CD4-positive, CD25-positive, alpha-beta regulatory T cell (primary cell): ENCODE data around the gene NOM1. TPM values are rescaled to one million over a fixed set of nuclear protein-coding genes. Genes with fewer than 3 reads are reported as not detected.
A peak's percentile ranks its signal among the peaks of the same experiment; 100 is the strongest.
"Not testable (repeated sequence)": the region's sequence is repeated elsewhere in the genome, so short reads cannot be mapped to it uniquely, and the experiment has no call there.

Experiments used
- ATAC-seq, 2 donors: fragments of 150-1000 bp; cut with Tn5 transposase; one replicate each; pipeline ENCODE4 v1.10.0; 2021; ENCODE audit warnings: low read depth in 2 of 2, moderate number of reproducible peaks in 2 of 2, moderate library complexity in 1 of 2
- DNase-seq, 3 donors: peaks; one replicate each; pipeline versions ENCODE4 v3.0.0 to v3.0.0-alpha.2; 2012 to 2022; ENCODE audit warnings: mixed read lengths in 1 of 3
- H3K27ac ChIP-seq: one replicate; pipeline ENCODE4 v1.7.0; 2013; ENCODE audit warnings: mild to moderate bottlenecking, low read length; ENCODE audit not compliant: insufficient read depth, poor library complexity, severe bottlenecking
- H3K27me3 ChIP-seq: one replicate; pipeline ENCODE4 v1.7.0; 2013; ENCODE audit warnings: low read length; ENCODE audit not compliant: control insufficient read depth, insufficient read depth
- H3K36me3 ChIP-seq: one replicate; pipeline ENCODE4 v1.7.0; 2013; ENCODE audit warnings: mild to moderate bottlenecking, low read length, moderate library complexity; ENCODE audit not compliant: control insufficient read depth, insufficient read depth
- H3K4me1 ChIP-seq: 2 replicates; pipeline ENCODE4 v1.7.0; 2013; ENCODE audit warnings: mild to moderate bottlenecking, low read length; ENCODE audit not compliant: insufficient read depth, control insufficient read depth, poor library complexity, severe bottlenecking
- H3K4me3 ChIP-seq: one replicate; pipeline ENCODE4 v1.7.0; 2013; ENCODE audit warnings: low read depth, mild to moderate bottlenecking, low read length, moderate library complexity
- H3K9me3 ChIP-seq, 2 experiments: 1 replicate in 1 of 2; 2 replicates in 1 of 2; pipeline ENCODE4 v1.7.0; 2013; ENCODE audit warnings: low read length in 2 of 2, mild to moderate bottlenecking in 1 of 2, moderate library complexity in 1 of 2; ENCODE audit not compliant: control insufficient read depth in 2 of 2
- H3K27ac Mint-ChIP-seq, 3 donors: one replicate each; pipeline ENCODE4 v1.8.0; 2020 to 2022; ENCODE audit warnings: mild to moderate bottlenecking in 3 of 3, mixed read lengths in 3 of 3, moderate library complexity in 2 of 3
- H3K27me3 Mint-ChIP-seq: one replicate; pipeline ENCODE4 v1.8.0; 2022; ENCODE audit warnings: mild to moderate bottlenecking, mixed read lengths
- H3K36me3 Mint-ChIP-seq: one replicate; pipeline ENCODE4 v1.8.0; 2020; ENCODE audit warnings: mixed read lengths
- H3K4me1 Mint-ChIP-seq, 4 donors: one replicate each; pipeline ENCODE4 v1.8.0; 2020 to 2022; ENCODE audit warnings: mixed read lengths in 4 of 4, mild to moderate bottlenecking in 1 of 4
- H3K4me3 Mint-ChIP-seq, 4 donors: one replicate each; pipeline ENCODE4 v1.8.0; 2020 to 2022; ENCODE audit warnings: mild to moderate bottlenecking in 4 of 4, mixed read lengths in 4 of 4, moderate library complexity in 3 of 4
- H3K9me3 Mint-ChIP-seq, 7 donors: one replicate each; pipeline ENCODE4 v1.8.0; 2020 to 2022; ENCODE audit warnings: mixed read lengths in 7 of 7, mild to moderate bottlenecking in 3 of 7, moderate library complexity in 2 of 7
- polyA plus RNA-seq, 4 donors: library from polyadenylated mRNA; unstranded; fragments of 300-500 nt; fragmentation: Illumina TruSeq; gene quantifications; one replicate each; pipeline ENCODE4 v1.2.3, GENCODE V29; 2021
- total RNA-seq: library from RNA; stranded (reverse); gene quantifications from one replicate; pipeline ENCODE4 v1.2.3, GENCODE V29; 2022

The NOM1 gene
- total and polyA plus RNA-seq, 5 donors from 2014 or later = 1.6 to 34.9 (median 3.6) TPM

- H3K4me3 Mint-ChIP-seq = peak overlapping the region in 2 of 4 donors; percentile 33 to 40
- DNase-seq = no peak
These were observed 6.1 kb upstream of the NOM1 start for GRCh38 chr7:156943091-156944041.

DNA sequence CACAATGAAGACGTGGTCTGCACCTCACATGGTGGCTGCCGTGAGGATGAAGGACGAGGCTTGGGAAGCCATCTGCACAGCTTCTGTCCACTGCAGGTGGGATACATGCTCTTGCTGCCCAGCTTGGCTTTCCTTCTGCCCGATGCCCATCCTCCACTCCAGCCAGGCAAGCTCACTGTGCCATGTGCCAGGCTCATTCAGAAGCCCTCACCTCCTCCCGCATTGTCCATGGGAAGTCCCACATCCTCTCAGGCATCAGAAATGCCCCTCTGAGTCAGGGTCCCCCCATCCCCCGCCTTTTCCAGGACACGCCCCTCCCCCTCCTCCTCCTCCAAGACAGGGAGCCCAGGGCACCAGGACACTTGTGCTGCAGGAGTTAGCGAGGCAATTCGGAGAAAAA, 4.6 kb upstream of the NOM1 start:
- H3K4me3 ChIP-seq = no peak overlapping the region
- no peak for ATAC-seq
- H3K36me3 Mint-ChIP-seq = no peaks in the 10 kb centered on the region
- H3K4me1 ChIP-seq = peaks cover 4% of the 10 kb centered on the region
- no peaks in the 10 kb centered on the region for H3K9me3 ChIP-seq
- H3K4me3 Mint-ChIP-seq = no peak overlapping the region
- H3K27me3 ChIP-seq = no peaks in the 10 kb centered on the region
- DNase-seq = no peak
- H3K4me1 Mint-ChIP-seq = no peaks in the 10 kb centered on the region
- H3K27me3 Mint-ChIP-seq = peaks cover 41% of the 10 kb centered on the region
- H3K9me3 Mint-ChIP-seq = peaks cover 0 to 2% (median 0%) of the 10 kb centered on the region in 7 donors
- H3K27ac Mint-ChIP-seq = no peak overlapping the region
- H3K36me3 ChIP-seq = no peaks in the 10 kb centered on the region
- H3K27ac ChIP-seq = no peak overlapping the region

More at GRCh38 chr7:156943091-156944041, 6.1 kb upstream of the NOM1 start:
- no peaks in the 10 kb centered on the region for H3K4me1 Mint-ChIP-seq
- H3K36me3 Mint-ChIP-seq = no peaks in the 10 kb centered on the region
- no peaks in the 10 kb centered on the region for H3K4me1 ChIP-seq
- H3K4me3 ChIP-seq = no peak overlapping the region
- peaks cover 42% of the 10 kb centered on the region for H3K27me3 Mint-ChIP-seq
- H3K9me3 Mint-ChIP-seq = peaks cover 0 to 2% (median 0%) of the 10 kb centered on the region in 7 donors
- H3K27me3 ChIP-seq = no peaks in the 10 kb centered on the region
- peak; percentile 29 to 40 for ATAC-seq
- H3K27ac Mint-ChIP-seq = no peak overlapping the region
- no peaks in the 10 kb centered on the region for H3K36me3 ChIP-seq
- no peaks in the 10 kb centered on the region for H3K9me3 ChIP-seq
- no peak overlapping the region for H3K27ac ChIP-seq

DNA sequence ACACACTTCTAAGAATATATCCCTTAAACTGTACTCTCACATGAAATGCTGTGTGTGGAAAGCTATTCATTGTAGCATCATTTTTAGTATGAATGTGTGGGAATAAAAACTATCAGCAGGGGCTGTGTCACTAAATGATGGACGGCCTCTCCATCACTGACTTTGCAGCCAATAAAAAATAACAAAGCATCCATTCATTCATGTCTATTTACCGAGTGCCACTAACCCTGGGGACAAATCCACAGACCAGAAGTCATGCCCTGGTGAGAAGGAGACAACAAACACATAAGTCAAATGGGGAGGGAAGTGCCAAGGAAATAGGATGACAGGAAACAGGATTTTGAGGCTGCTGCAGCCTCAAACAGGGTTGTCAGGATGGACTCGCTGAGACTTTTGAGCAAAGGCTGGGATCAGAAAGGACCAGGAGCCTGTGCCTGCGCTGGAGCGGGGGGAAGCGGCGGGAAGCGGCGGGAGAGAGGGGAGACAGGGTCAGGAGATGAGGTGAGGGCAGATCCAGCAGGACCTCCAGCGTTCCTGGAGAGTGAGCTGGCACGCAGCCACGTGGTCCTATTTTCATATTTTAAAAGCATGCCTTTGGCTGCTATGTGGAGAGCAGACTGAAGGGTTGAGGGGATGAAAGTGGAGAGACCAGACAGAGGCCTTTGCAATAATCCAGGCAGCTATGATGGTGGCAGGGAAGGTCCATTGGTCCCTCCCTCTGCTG, 2.2 kb upstream of the NOM1 start:
- H3K27me3 Mint-ChIP-seq = peaks cover 38% of the 10 kb centered on the region
- Histone ChIP-seq H3K4me1 (peaks cover 25% of the 10 kb centered on the region), H3K36me3 (peaks cover 1% of the 10 kb centered on the region), H3K27me3 (no peaks in the 10 kb centered on the region), H3K4me3 (no peak overlapping the region), H3K9me3 (no peaks in the 10 kb centered on the region), H3K27ac (no peak overlapping the region)
- ATAC-seq (no peak), DNase-seq (no peak)
- H3K36me3 Mint-ChIP-seq = no peaks in the 10 kb centered on the region
- peaks cover 0 to 2% (median 0%) of the 10 kb centered on the region in 7 donors for H3K9me3 Mint-ChIP-seq
- no peak overlapping the region for H3K27ac Mint-ChIP-seq
- H3K4me3 Mint-ChIP-seq = peak overlapping the region; percentile 63 to 85 (median 69)
- peaks cover 0 to 22% (median 19%) of the 10 kb centered on the region in 4 donors for H3K4me1 Mint-ChIP-seq

GRCh38 chr7:156948361-156948760, 1.2 kb upstream of the NOM1 start:
- H3K4me3 ChIP-seq = no peak overlapping the region

DNA sequence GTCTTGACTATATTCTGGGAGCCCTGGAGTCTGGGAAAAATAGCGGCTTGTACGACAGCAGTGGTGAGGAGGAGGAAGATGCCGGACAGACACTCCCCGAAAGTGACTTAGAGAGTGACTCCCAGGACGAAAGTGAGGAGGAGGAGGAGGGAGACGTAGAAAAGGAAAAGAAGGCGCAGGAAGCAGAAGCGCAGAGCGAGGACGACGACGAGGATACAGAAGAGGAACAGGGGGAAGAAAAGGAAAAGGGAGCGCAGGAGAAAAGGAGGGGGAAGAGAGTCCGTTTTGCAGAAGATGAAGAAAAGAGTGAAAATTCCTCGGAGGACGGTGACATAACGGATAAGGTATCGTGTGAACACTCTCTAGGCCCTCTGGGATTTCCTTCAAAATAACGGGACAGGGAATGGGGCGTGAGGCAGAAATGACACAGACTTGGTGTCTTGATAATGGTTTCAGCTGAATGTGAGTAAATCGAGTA, 908 bp downstream of the NOM1 start:
- ATAC-seq = no peak
- no peak for DNase-seq
- no peaks in the 10 kb centered on the region for H3K9me3 ChIP-seq
- no peak overlapping the region for H3K27ac ChIP-seq
- H3K9me3 Mint-ChIP-seq = peaks cover 0 to 2% (median 0%) of the 10 kb centered on the region in 7 donors
- H3K4me1 ChIP-seq = peaks cover 25% of the 10 kb centered on the region
- peak overlapping the region; percentile 97 to 100 (median 98) for H3K4me3 Mint-ChIP-seq
- peaks cover 18% of the 10 kb centered on the region for H3K36me3 Mint-ChIP-seq
- peaks cover 0 to 41% (median 26%) of the 10 kb centered on the region in 4 donors for H3K4me1 Mint-ChIP-seq
- H3K27me3 Mint-ChIP-seq = peaks cover 18% of the 10 kb centered on the region
- no peaks in the 10 kb centered on the region for H3K27me3 ChIP-seq
- peak overlapping the region; percentile 39 to 97 (median 93) for H3K27ac Mint-ChIP-seq
- H3K4me3 ChIP-seq = peak overlapping the region; percentile 90
- H3K36me3 ChIP-seq = peaks cover 30% of the 10 kb centered on the region

More at GRCh38 chr7:156948361-156948760, 1.2 kb upstream of the NOM1 start:
- H3K27ac Mint-ChIP-seq = no peak overlapping the region
- DNase-seq (no peak), ATAC-seq (no peak)
- H3K27me3 ChIP-seq = no peaks in the 10 kb centered on the region
- peaks cover 0 to 2% (median 0%) of the 10 kb centered on the region in 7 donors for H3K9me3 Mint-ChIP-seq
- peaks cover 34% of the 10 kb centered on the region for H3K27me3 Mint-ChIP-seq
- H3K27ac ChIP-seq = no peak overlapping the region
- peaks cover 11% of the 10 kb centered on the region for H3K36me3 ChIP-seq
- peaks cover 25% of the 10 kb centered on the region for H3K4me1 ChIP-seq
- peaks cover 1% of the 10 kb centered on the region for H3K36me3 Mint-ChIP-seq
- H3K4me1 Mint-ChIP-seq = peaks cover 0 to 28% (median 21%) of the 10 kb centered on the region in 4 donors
- H3K4me3 Mint-ChIP-seq = peak overlapping the region in 2 of 4 donors; percentile 12 to 59
- H3K9me3 ChIP-seq = no peaks in the 10 kb centered on the region

DNA sequence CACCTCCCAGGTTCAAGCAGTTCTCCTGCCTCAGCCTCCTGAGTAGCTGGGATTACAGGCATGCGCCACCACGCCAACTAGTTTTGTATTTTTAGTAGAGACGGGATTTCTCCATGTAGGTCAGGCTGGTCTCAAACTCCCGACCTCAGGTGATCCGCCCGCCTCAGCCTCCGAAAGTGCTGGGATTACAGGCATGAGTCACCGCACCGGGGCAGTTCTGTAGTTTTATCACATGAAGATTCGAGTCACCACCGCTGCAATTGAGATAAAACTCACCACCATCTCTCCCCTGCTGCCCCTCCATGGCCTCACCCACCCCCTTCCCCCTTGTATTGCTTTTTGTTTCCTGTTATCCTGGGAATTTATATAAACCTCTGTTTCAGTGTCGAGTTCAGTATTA, 3.7 kb downstream of the NOM1 start:
- Mint-ChIP-seq H3K4me3 (peak overlapping the region in 2 of 4 donors; percentile 7 to 100), H3K4me1 (peaks cover 0 to 42% (median 26%) of the 10 kb centered on the region in 4 donors), H3K36me3 (peaks cover 30% of the 10 kb centered on the region)
- Histone ChIP-seq H3K36me3 (peaks cover 49% of the 10 kb centered on the region), H3K4me1 (peaks cover 25% of the 10 kb centered on the region)
- H3K27ac ChIP-seq, H3K27me3 Mint-ChIP-seq, H3K9me3 ChIP-seq, H3K9me3 Mint-ChIP-seq, H3K27ac Mint-ChIP-seq, ATAC-seq, H3K27me3 ChIP-seq, H3K4me3 ChIP-seq, DNase-seq: not testable (repeated sequence)

- H3K27ac Mint-ChIP-seq = no peak overlapping the region
- H3K36me3 Mint-ChIP-seq = peaks cover 39% of the 10 kb centered on the region
- H3K4me3 ChIP-seq = no peak overlapping the region
- no peaks in the 10 kb centered on the region for H3K9me3 ChIP-seq
- H3K27ac ChIP-seq = no peak overlapping the region
- H3K4me1 Mint-ChIP-seq = peaks cover 0 to 42% (median 26%) of the 10 kb centered on the region in 4 donors
- peaks cover 4% of the 10 kb centered on the region for H3K27me3 Mint-ChIP-seq
- ATAC-seq (no peak), DNase-seq (no peak)
- no peaks in the 10 kb centered on the region for H3K27me3 ChIP-seq
- H3K4me3 Mint-ChIP-seq = no peak overlapping the region
- H3K36me3 ChIP-seq = peaks cover 63% of the 10 kb centered on the region
- peaks cover 21% of the 10 kb centered on the region for H3K4me1 ChIP-seq
- peaks cover 0 to 2% (median 0%) of the 10 kb centered on the region in 7 donors for H3K9me3 Mint-ChIP-seq
These were observed 5.4 kb downstream of the NOM1 start for GRCh38 chr7:156954941-156955340.
